Upper lobe of left lung (tissue), 6 donors: ENCODE results near the gene PKIG. TPM values are rescaled to one million over a fixed set of nuclear protein-coding genes. Genes with fewer than 3 reads are reported as not detected.

Source experiments
- ATAC-seq, 2 donors: fragments of 200-7000 bp; cut with Tn5 transposase; one replicate each; pipeline ENCODE4 v1.9.1; 2022; ENCODE audit warnings: mild to moderate bottlenecking in 2 of 2, moderate library complexity in 2 of 2; ENCODE audit not compliant: low FRiP score in 2 of 2
- DNase-seq, 2 donors: peaks; one replicate each; pipeline ENCODE4 v3.0.0-alpha.2; 2019 to 2020
- H3K27ac ChIP-seq, 4 donors: fragments of 200-600 bp; sonication (generic); one replicate each; pipeline ENCODE4 v1.5.1; 2016 to 2019
- H3K27me3 ChIP-seq, 4 donors: fragments of 200-600 bp; sonication (generic); one replicate each; pipeline ENCODE4 v1.5.1; 2017 to 2019
- H3K36me3 ChIP-seq, 4 donors: fragments of 200-600 bp; sonication (generic); one replicate each; pipeline ENCODE4 v1.5.1; 2016 to 2019
- H3K4me1 ChIP-seq, 4 donors: fragments of 200-600 bp; sonication (generic); one replicate each; pipeline ENCODE4 v1.5.1; 2018 to 2019
- H3K4me3 ChIP-seq, 4 donors: fragments of 200-600 bp; sonication (generic); one replicate each; pipeline ENCODE4 v1.5.1; 2017 to 2019; ENCODE audit warnings: mild to moderate bottlenecking in 2 of 4, moderate library complexity in 1 of 4
- H3K9me3 ChIP-seq, 4 donors: fragments of 200-600 bp; sonication (generic); one replicate each; pipeline ENCODE4 v1.5.1; 2018 to 2019
- CTCF ChIP-seq, 6 experiments: fragments of 450-650 bp in 4 of 6; fragments of 200-600 bp in 2 of 6; sonication (generic) in 2 of 6; IDR thresholded peaks; one replicate each; pipeline ENCODE4 v1.5.1; 2016 to 2019; ENCODE audit warnings: antibody characterized with exemption in 6 of 6
- EP300 ChIP-seq, 4 donors: sonication (generic); formaldehyde crosslinking; IDR thresholded peaks; one replicate each; pipeline ENCODE4 v1.5.1; 2017; ENCODE audit warnings: antibody characterized with exemption in 4 of 4, control low read depth in 2 of 4
- POLR2A ChIP-seq, 4 donors: fragments of 450-650 bp; IDR thresholded peaks; one replicate each; pipeline ENCODE4 v1.5.1; 2016 to 2017; ENCODE audit warnings: antibody characterized with exemption in 4 of 4, mild to moderate bottlenecking in 2 of 4
- POLR2AphosphoS5 ChIP-seq, 2 donors: sonication (generic); formaldehyde crosslinking; IDR thresholded peaks; one replicate each; pipeline ENCODE4 v1.5.1; 2017; ENCODE audit warnings: antibody characterized with exemption in 2 of 2
- WGBS, 2 donors: methylation state at CpG; one replicate each; pipeline ENCODE4 v1.1.5; 2017 to 2018; 5-methylcytosine and 5-hydroxymethylcytosine counted together
- total RNA-seq, 6 donors: library from RNA; depleted of rRNA in 4 of 6; stranded (reverse); fragments of >200 nt in 4 of 6; gene quantifications; one replicate each; pipeline versions ENCODE4 v1.1.0 to v1.2.1, GENCODE V29; 2016 to 2021
- donor health status: DM: no; HTN: no; CAD: no; lungs with moderate emphysema.
- donor health status: DM: no; HTN: yes; CAD: no; lungs with severe emphysema.

The PKIG gene
- total RNA-seq, 6 donors from 2014 or later, result 46.1 to 91.5 (median 67.8) TPM

GRCh38 chr20:44664131-44664530 is 81.8 kb downstream of the PKIG start:
- Histone ChIP-seq H3K4me3 (no peak overlapping the region), H3K9me3 (no peaks in the 10 kb centered on the region), H3K36me3 (no peaks in the 10 kb centered on the region), H3K27ac (no peak overlapping the region), H3K27me3 (no peaks in the 10 kb centered on the region), H3K4me1 (no peaks in the 10 kb centered on the region)
- no peak for DNase-seq
- TF ChIP-seq POLR2AphosphoS5 (IDR thresholded peaks at IDR 0.05) (no peak), CTCF (IDR thresholded peaks at IDR 0.05) (no peak), EP300 (IDR thresholded peaks at IDR 0.05) (no peak), POLR2A (IDR thresholded peaks at IDR 0.05) (no peak)
- 43 to 60% methylated on average over 3 of the region's 3 CpGs for WGBS, 2 donors
- ATAC-seq, result peak in 1 of 2 donors; percentile 71

- no peaks in the 10 kb centered on the region for H3K9me3 ChIP-seq
- no peak overlapping the region for H3K4me3 ChIP-seq
- TF ChIP-seq CTCF (IDR thresholded peaks at IDR 0.05), result no peak
- no peak for TF ChIP-seq POLR2A (IDR thresholded peaks at IDR 0.05)
- no peak for TF ChIP-seq EP300 (IDR thresholded peaks at IDR 0.05)
- TF ChIP-seq POLR2AphosphoS5 (IDR thresholded peaks at IDR 0.05), result no peak
- H3K36me3 ChIP-seq, result no peaks in the 10 kb centered on the region
- 62 to 67% methylated on average over 3 of the region's 3 CpGs for WGBS, 2 donors
- no peaks in the 10 kb centered on the region for H3K4me1 ChIP-seq
- no peaks in the 10 kb centered on the region for H3K27me3 ChIP-seq
- DNase-seq, result no peak
- H3K27ac ChIP-seq, result no peak overlapping the region
- no peak for ATAC-seq
Measured at GRCh38 chr20:44666066-44666465, 83.7 kb downstream of the PKIG start.

Other genes with a start within 250 kb of the PKIG start
- gene R3HDML, start 245.5 kb upstream of the PKIG start, total RNA-seq, result not detected
- gene HNF4A, start 226.9 kb upstream of the PKIG start, total RNA-seq, result under 1 TPM in 4 of 6 donors, not detected in 2; under 0.01 to 0.74 (median 0.45) TPM
- gene TTPAL, start 106.7 kb upstream of the PKIG start, total RNA-seq, result 10 to 100 TPM in 4 of 6 donors, 1 to 10 TPM in 2; 9.4 to 12.2 (median 10.2) TPM
- gene SERINC3, start 60.5 kb upstream of the PKIG start, total RNA-seq, result 100 to 1,000 TPM in 4 of 6 donors, 10 to 100 TPM in 2; 56.3 to 122 (median 107) TPM
- 1 to 10 TPM; 5.0 to 9.4 (median 7.2) TPM for gene ADA, start 69.1 kb downstream of the PKIG start, total RNA-seq
- 100 to 1,000 TPM in 3 of 6 donors, 10 to 100 TPM in 3; 44.9 to 168 (median 122) TPM for gene CCN5, start 132.8 kb downstream of the PKIG start, total RNA-seq
- 1 to 10 TPM; 1.0 to 2.7 (median 1.7) TPM for gene KCNK15, start 163.3 kb downstream of the PKIG start, total RNA-seq
- gene RIMS4, start 228.0 kb downstream of the PKIG start, total RNA-seq, result 1 to 10 TPM; 1.0 to 2.2 (median 2.1) TPM